NCI-H2227 (cell line): Measurements from ENCODE around the gene TAT.
"Not testable (repeated sequence)": the region's sequence is repeated elsewhere in the genome, so short reads cannot be mapped to it uniquely, and the experiment has no call there.

ENCODE experiments used
- DNase-seq: peaks from one replicate; lab custom pipeline; 2025; ENCODE audit not compliant: unreplicated experiment; lab: John Stamatoyannopoulos, UW

TAT gene

DNA sequence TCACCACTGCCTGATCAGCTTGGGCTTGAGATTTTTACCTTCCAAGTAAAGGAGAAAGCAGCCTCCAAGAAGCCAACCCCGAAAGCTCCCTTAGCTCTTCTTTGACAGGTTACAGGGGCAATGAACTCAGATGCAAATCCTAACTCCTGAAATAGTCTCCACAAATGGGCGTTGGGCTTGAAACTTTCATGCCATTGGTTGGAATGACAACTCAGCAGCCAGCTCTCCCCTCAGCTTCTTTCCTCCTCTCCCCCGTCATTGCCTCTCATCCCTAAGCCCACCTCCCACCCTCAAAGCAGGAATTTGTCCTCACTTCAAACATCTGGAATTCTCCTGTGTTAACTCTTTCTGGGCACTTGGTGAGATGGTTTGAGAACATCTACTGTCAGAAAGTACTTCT lies at the start of gene TAT:
TAT (minus strand) TSS at position 122 of the 400 bp plus-strand sequence. CDS start 677 bp downstream, outside the sequence.
- no peak for DNase-seq

DNA sequence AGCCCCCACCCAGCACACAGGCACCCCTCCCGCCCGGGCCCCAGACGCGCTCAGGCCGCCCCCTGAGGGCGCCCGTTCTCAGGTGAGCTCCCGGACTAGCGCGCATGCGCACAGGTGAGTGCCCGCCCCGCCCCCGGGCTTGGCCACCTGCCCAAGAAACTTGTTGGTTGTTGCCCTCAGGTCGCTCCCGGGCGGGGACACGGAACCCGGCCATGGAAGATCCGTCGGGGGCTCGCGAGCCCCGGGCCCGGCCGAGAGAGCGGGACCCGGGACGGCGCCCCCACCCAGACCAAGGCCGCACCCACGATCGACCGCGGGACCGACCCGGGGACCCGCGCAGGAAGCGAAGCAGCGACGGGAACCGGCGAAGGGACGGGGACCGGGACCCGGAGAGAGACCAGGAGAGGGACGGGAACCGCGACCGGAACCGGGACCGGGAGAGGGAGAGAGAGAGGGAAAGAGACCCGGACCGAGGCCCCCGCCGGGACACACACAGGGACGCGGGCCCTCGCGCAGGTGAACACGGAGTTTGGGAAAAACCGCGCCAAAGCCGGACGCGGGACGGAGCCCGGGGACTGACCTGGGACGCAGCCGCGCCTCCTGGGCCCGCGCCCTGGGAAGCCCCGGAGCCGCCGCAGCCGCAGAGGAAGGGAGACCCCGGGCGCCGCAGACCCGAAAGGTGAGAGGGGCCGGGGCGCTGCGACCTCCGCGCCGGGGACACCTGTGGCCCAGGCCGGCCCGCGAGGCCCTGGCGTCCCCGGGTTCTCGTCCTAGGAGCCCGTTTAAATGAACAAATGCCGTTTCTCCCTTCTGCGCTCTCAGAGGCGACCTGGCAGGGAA lies 49.3 kb upstream of the TAT start, which contains the start of gene MARVELD3:
MARVELD3 (plus strand) TSS at position 167 of the 840 bp plus-strand sequence; CDS start at position 213, 46 bp downstream.
- DNase-seq, result peak; percentile 10

DNA sequence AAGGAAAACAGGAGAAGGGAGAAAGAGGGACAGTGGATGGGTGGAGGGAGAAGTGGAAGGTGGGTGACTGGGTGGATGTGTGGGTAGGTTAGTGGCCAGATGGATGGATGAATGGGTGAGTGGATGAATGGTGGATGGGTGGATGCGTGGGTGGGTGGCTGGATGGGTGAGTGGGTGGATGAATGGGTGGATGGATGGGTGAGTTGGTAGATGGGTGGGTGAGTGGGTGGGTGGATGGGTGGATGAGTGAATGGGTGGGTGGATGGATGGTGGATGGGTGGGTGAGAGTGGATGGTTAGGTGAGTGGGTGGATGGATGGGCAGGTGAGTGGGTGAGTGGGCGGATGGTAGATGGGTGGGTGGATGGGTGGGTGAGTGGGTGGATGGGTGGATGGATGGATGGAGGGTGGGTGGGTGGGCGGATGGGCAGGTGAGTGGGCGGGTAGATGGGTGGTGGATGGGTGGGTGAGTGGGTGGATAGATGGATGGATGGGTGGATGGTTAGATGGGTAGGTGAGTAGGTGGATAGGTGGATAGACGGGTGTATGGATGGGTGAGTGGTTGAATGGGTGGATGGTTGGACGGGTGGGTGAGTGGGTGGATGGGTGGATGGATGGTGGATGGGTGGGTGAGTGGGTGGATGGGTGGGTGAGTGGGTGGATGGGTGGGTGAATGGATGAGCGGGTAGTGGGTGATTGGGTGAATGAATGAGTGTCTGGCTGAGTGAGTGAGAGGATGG lies 48.4 kb upstream of the TAT start:
- DNase-seq, result no peak

DNA sequence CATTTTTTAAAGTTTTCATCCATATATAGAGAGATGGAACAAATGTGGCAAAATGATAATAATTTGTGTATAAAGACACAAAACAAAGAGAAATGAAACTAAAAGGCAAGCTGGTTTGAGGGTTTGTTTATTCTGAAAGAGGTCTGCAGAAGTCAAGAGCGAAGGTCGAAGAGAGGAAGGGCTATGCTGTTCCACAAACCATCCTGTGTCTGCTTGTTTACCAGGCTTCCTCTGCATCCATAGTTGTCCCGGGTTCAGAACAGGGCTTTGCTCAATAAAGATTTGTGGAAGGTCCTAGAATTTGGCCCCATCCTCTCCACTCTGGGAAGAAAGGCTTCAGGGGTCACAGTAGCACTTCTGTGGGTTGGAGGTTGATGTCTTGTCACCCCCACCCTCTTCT lies 46.7 kb upstream of the TAT start:
- no peak for DNase-seq

DNA sequence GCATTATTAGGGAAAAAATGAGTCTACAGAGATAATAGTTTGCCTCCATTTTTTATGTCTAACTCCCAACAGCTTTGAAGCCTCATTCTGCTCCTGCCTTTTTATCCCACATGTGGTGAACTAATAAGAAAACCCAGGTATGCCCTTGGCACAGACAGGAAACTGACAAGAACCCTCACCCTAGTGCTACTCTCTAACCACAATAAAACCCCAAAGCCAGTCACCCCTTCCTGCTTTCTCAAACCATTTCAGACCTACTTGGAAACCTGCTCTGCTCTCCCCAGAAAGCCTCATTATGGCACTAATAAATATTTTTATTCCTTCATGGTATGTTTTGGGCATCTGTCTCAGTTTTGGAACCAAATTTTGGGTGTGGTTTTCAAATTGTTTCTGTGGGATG lies 45.2 kb upstream of the TAT start:
- DNase-seq, result no peak

DNA sequence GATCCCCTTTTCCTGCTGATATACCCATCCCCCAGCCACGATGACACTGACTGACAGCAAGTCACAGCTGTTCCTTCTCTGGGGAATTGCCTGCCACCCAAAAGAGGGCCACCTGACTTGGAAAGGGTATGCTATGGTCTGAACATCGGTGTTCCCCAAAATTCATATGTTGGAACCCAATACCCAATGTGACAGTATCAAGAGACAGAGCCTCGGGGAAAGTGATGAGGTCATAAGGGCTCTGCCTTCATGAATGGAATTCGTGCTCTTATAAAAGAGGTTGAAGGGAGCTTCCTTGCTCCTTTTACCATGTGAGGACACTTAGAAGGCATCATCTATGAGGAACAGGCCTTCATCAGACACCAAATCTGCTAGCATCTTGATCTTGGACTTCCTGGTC lies 41.5 kb upstream of the TAT start:
- no peak for DNase-seq

DNA sequence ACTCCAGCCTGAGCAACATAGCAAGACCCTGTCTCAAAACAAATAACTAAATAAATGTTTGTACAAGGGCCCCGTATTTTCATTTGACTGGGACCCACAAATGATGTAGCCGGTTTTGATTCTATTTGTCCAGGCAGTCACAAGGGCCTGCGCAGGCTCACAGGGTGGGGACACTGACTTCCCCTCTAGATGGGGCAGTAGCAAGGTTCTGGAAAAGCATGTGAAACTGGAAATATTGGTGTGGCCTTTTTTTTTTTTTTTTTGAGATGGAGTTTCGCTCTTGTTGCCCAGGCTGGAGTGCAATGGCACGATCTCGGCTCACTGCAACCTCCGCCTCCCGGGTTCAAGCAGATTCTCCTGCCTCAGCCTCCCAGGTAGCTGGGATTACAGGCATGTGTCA lies 38.1 kb upstream of the TAT start:
- DNase-seq, result not testable (repeated sequence)

DNA sequence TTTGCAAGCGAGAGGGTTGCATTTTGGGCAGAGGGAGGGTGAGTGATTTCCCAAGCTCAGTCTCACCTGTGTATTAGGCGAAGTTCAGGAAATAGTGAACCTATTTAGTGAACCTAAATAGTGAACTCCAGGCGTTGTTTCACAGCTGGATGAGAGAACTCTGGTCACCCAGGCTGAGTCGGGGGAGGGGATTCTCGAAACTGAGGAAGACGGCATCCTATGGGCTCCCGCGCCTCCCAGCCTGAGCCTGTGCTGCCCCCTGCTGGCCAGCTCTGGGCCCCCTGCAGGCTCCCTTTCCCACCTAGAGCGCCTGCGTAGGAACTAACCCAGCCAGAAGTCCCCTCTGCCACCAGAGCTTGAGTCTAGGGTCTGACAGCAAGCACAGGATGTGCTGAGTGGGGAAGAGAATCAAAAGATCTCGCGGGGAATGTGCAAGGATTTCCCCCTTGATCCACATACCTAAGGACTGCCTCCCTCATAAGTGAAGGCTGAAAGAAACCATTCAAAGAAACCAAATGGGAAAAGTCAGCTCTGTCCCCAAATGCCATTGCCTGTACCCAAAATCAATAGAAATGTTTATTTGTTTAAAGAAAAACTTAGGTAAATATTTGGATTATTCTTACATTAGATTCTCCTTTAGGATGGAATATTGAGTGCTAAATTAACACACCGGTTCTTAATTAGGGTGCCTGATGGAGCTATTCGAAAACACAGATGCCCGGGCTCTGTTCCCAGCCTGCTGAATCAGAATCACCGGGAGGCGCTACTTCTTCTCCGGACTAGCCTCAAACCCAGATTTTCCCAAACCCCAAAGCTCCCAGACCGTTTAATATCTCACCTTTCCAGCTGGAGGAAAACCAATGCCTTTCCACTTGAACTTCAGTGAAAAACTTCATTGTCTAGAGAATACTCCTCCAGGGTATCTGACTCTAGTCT lies 34.3 kb upstream of the TAT start:
- peak; percentile 74 for DNase-seq

DNA sequence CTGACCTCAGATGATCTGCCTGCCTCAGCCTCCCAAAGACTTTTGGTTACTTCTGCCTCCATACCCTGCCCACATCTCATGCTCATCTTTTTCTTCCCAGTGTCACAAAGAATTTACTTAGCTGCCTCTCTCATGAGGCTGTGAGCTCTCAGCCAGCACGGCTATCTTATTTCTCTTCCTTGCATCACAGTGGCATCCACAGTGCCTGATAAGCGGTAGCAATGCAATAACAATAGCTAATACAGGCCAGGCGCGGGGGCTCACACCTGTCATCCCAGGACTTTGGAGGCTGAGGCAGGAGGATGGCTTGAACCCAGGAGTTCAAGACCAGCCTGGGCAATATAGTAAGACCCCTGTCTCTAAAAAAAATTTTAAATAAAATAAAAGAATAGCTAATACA lies 33.6 kb upstream of the TAT start:
- DNase-seq, result no peak

DNA sequence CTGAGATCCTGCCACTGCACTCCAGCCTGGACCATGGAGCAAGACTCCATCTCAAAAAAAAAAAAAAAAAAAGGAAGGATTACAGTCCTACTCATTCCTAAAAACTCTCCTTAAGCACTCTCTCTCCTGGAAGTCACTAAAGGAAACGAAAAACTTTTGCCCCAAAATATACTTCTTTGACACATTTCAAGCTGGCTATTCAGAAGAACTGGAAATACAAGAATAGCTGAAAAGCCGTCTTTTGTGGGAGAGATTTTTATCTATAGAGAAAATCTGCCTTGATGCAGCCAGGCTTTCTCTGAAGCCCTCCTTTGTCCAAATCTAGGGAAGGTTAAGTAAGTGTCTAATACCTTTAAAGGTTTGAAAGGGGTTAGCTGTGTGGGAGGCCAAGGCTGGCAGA lies 32.2 kb upstream of the TAT start:
- no peak for DNase-seq

DNA sequence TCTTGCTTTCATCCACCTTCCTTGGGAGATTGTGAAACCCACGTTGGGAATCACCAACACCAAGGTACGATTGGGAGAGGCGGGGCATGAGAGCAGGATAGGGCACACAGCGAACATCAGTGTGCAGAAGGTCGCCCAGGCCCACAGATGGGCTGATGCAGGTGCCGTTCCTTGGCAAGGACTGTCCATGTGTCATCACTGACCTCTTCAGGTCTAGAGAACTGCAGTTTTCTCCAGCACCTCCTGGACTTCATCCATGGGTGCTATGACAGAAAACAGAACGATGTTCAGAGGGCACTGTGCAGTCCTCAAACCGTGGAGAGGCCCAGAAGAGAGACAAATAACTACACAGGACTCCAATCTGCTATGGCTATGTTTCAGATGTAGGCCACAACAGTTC lies 23.9 kb upstream of the TAT start:
- no peak for DNase-seq

DNA sequence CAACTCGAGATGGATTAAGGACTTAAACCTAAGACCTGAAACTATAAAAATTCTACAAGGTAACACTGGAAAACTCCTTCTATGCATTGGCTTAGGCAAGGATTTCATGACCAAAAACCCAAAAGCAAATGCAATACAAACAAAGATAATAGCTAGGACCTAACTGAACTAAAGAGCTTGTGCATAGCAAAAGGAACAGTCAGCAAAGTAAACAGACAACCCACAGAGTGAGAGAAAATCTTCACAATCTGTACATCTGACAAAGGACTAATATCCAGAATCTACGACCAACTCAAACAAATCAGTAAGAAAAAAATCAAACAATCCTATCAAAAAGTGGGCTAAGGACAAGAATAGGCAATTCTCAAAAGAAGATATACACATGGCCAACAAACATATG lies 21.5 kb upstream of the TAT start:
- not testable (repeated sequence) for DNase-seq

DNA sequence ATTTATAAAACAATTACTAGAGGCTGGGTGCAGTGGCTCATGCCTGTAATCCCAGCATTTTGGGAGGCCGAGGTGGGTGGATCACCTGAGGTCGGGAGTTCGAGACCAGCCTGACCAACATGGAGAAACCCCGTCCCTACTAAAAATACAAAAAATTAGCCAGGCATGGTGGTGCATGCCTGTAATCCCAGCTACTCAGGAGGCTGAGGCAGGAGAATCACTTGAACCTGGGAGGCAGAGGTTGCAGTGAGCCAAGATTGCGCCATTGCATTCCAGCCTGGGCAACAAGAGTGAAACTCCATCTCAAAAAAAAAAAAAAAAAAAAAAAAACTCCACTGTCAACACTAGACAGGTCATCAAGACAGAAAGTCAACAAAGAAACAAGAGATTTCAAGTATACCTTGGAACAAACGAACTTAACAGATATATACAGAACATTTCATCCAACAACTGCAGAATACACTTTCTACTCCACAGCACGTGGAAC lies 18.5 kb upstream of the TAT start:
- DNase-seq, result not testable (repeated sequence)

DNA sequence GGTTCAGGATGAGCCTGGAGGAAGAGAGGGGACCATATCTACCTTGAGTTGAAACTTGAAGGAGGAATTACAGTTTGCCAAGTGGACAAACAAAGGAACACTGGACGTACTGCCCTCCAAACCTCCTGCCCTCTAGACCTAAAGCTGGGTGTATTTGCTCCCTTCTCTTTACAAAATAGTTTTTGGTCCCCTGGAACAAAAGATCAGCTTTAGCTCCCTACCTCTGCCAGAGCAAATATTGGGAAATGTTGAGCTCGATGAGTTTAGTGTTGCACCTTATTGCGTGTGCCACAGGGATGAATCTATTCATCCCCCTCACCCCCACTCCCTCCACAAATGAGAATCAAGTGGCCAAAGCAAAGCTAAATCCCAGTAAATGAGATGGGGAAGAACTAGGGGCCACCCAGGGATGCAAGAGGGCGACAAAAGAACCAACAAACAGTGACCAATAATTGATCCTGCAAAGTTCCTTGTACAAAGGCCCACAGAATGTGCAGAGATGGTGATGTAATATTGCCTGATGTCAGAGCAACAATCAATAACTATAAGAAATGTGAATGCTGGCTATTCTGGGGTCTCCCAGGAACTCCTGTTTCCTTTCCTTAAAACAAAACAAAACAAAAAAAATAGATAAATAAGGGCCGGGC lies 17.2 kb upstream of the TAT start:
- DNase-seq, result no peak

DNA sequence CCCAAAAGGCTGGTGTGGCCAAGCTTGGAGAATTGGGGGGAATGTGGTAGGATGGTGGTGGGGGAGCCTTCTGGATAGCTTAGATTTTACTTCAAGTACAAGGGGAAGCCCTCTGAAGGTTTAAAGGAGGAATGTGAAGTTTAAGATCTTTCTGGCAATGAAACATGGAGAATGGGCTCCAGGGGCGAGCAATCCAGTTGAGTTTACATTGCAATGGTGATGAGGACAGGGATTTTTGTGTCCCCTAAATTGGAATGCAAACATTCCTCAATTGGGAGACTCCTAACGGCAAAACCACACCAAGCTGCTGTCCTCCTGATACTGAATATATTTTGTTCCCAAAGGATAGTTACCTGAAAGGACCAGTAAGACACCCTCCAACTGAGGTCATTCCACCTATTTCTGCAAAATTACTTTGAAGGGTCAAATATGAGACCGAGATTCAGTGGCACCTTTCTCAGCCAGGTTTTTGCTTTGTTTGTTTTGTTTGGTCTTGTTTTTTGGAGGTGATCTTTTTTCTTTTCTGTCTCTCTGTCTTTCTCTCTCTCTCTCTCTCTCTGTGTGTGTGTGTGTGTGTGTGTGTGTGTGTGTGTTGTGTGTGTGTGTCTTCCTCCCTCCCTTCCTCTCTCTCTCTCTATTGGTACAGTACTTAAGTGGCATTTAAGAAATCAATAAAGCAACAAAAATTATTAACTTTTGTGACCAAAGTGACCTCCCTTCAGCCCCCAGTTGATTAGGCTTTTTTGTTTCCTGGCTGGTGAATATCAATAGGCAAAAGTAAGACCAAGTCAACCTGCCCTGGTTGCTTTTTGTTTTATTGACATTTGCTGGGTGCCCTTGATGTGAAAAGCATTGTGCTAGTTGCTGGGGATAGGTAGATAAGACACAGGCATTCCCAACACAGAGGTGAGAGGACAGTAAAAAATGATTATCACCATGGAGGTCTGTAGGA lies 16.4 kb upstream of the TAT start:
- DNase-seq, result no peak

DNA sequence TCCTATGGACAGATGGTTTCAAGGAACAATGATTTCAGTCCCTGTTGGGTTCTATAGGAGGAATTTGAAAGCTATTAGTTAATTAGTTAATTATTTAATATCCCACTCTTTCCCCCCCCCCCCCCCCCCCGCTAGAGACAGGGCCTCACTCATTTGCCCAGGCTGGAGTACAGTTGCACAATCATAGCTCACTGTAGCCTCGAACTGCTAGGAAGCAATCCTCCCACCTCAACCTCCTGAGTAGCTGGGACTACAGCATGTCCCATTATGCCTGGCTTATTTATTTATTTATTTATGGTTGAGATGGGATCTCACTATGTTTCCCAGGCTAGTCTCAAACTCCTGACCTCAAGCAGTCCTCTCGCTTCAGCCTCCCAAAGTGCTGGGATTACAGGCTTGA lies 15.0 kb upstream of the TAT start:
- no peak for DNase-seq

DNA sequence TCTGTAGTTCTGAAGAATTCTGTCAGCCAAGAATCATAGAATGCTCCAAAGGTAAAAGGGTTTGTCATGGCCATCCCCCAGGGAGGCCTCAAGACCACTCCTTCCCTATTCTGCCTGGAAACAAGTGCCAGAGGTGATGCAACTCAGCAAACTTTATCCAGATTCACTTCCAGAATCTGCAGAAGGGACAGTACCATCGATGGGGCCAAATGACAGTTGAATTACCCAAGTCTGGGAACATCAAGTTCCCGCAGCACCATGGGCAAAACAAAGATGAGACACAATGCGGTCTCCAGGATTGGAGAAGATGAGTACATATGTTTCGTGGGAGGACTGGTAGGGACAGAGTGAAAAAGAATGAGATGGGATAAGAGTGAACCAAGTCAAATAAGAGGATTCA lies 13.7 kb upstream of the TAT start:
- DNase-seq, result no peak

DNA sequence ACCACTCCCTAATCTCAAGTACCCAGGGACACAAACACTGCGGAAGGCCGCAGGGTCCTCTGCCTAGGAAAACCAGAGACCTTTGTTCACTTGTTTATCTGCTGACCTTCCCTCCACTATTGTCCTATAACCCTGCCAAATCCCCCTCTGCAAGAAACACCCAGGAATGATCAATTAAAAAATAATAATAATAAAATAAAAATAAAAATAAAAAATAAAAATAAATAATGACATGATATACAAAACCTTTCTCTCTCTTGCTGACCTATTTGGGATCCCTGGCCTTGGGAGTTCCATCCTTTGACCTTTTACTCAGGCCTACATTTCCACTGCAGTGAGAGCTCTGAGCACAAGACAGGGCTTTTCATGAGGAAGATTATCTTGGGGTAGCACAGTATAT lies 13.2 kb upstream of the TAT start:
- not testable (repeated sequence) for DNase-seq

DNA sequence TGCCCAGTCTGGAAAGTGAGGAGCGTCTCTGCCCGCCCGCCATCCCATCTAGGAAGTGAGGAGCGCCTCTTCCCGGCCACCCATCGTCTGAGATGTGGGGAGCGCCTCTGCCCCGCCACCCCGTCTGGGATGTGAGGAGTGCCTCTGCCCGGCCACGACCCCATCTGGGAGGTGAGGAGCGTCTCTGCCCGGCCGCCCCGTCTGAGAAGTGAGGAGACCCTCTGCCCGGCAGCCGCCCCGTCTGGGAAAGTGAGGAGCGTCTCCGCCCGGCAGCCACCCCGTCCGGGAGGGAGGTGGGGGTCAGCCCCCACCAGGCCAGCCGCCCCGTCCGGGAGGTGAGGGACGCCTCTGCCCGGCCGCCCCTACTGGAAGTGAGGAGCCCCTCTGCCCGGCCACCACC lies 12.4 kb upstream of the TAT start:
- not testable (repeated sequence) for DNase-seq
